Glomerular endothelial cell (primary cell): ENCODE results near the gene CRYBG3. TPM values are rescaled to one million over a fixed set of nuclear protein-coding genes. Genes with fewer than 3 reads are reported as not detected.

Experiments used
- total RNA-seq: library from RNA; depleted of rRNA; stranded (reverse); fragments of >200 nt; gene quantifications from 2 replicates; pipeline ENCODE4 v1.2.3, GENCODE V29; 2015

CRYBG3 gene
- total RNA-seq, 1 donor from 2014 or later = 22.3 TPM

Other genes starting within 250 kb of the CRYBG3 start
- gene ARL6, start 57.3 kb upstream of the CRYBG3 start, total RNA-seq = 6.1 and 11.1 TPM in 2 replicates
- 18.3 and 27.1 TPM in 2 replicates for gene RIOX2, start 150.4 kb downstream of the CRYBG3 start, total RNA-seq
- not detected in 2 replicates for gene GABRR3, start 213.3 kb downstream of the CRYBG3 start, total RNA-seq